AG04450 (cell line): ENCODE data around the gene SCAF11. TPM values are rescaled to one million over a fixed set of nuclear protein-coding genes. Genes with fewer than 3 reads are reported as not detected.

Experiments
- CTCF ChIA-PET: fragments of 300-600, 350-600 bp; formaldehyde crosslinking; extraction: SDS; loops from one replicate; lab custom pipeline; 2022; ENCODE audit warnings: antibody characterized with exemption, inconsistent platforms; lab: Charles Lee
- POLR2A ChIA-PET: fragments of 350-600 bp; formaldehyde crosslinking; extraction: SDS; loops from one replicate; lab custom pipeline; 2021; ENCODE audit warnings: antibody characterized with exemption, inconsistent platforms; lab: Yijun Ruan, JAX
- DNase-seq: peaks from one replicate; pipeline ENCODE4 v3.0.0-alpha.2; 2011; ENCODE audit warnings: low read depth, low spot score
- H3K27ac ChIP-seq: one replicate; pipeline ENCODE4 v1.5.1; 2012; ENCODE audit warnings: low read depth, low read length, control low read depth
- H3K27me3 ChIP-seq: one replicate; pipeline ENCODE4 v1.6.0; 2012; ENCODE audit warnings: low read length; ENCODE audit not compliant: control insufficient read depth, insufficient read depth
- H3K4me3 ChIP-seq: 2 replicates; pipeline ENCODE4 v1.5.1; 2011; ENCODE audit warnings: mild to moderate bottlenecking, low read depth, low read length, control low read depth
- H3K9me3 ChIP-seq: 2 replicates; pipeline ENCODE4 v1.5.1; 2012; ENCODE audit warnings: low read length; ENCODE audit not compliant: control insufficient read depth, insufficient read depth
- CTCF ChIP-seq: IDR thresholded peaks from 2 replicates; pipeline ENCODE4 v1.5.1; 2011; ENCODE audit warnings: low read depth, low read length, control low read depth, inconsistent platforms
- polyA plus RNA-seq: library from polyadenylated mRNA; depleted of rRNA; stranded (reverse); fragments of >200 nt; gene quantifications from 2 replicates; pipeline ENCODE4 v1.2.3, GENCODE V29; 2011
- small RNA-seq: library from RNA; depleted of rRNA; stranded (forward); fragments of <200 nt; gene quantifications from one replicate; pipeline ENCODE3, GENCODE V24; 2012; ENCODE audit warnings: low read depth; ENCODE audit not compliant: insufficient read length

Gene SCAF11
- polyA plus RNA-seq, 1 experiment: 66.2 TPM

GRCh38 chr12:45879363-45879895, 110.9 kb downstream of the SCAF11 start:
- ChIA-PET CTCF (no interaction called here), POLR2A (no interaction called here)
- no peak for TF ChIP-seq CTCF
- no peaks in the 10 kb centered on the region for H3K27me3 ChIP-seq
- no peaks in the 10 kb centered on the region for H3K9me3 ChIP-seq
- DNase-seq: no peak
- H3K4me3 ChIP-seq: no peak overlapping the region
- H3K27ac ChIP-seq: no peak overlapping the region

- no peak for TF ChIP-seq CTCF
- no peaks in the 10 kb centered on the region for H3K9me3 ChIP-seq
- no peak overlapping the region for H3K27ac ChIP-seq
- H3K4me3 ChIP-seq: no peak overlapping the region
- CTCF ChIA-PET: no interaction called here
- POLR2A ChIA-PET: no interaction called here
- no peak for DNase-seq
- H3K27me3 ChIP-seq: no peaks in the 10 kb centered on the region
Observed at GRCh38 chr12:45878630-45879255, 111.6 kb downstream of the SCAF11 start.

- ChIA-PET CTCF (no interaction called here), POLR2A (no interaction called here)
- no peak for DNase-seq
- TF ChIP-seq CTCF: no peak
- Histone ChIP-seq H3K27me3 (no peaks in the 10 kb centered on the region), H3K27ac (no peak overlapping the region), H3K9me3 (no peaks in the 10 kb centered on the region), H3K4me3 (no peak overlapping the region)
Observed at GRCh38 chr12:45877069-45877468, 113.3 kb downstream of the SCAF11 start.

GRCh38 chr12:45872446-45872845, 117.9 kb downstream of the SCAF11 start:
- Histone ChIP-seq H3K9me3 (no peaks in the 10 kb centered on the region), H3K27me3 (no peaks in the 10 kb centered on the region), H3K4me3 (no peak overlapping the region), H3K27ac (no peak overlapping the region)
- TF ChIP-seq CTCF: no peak
- POLR2A ChIA-PET: no interaction called here
- CTCF ChIA-PET: no interaction called here
- no peak for DNase-seq

Small RNA genes within 50 kb of the gene (small RNA-seq; reads per million reads assigned to genes)
- not detected for gene RN7SL246P
